GM12892 (cell line): ENCODE measurements around the gene RADIL.

ENCODE experiments used
- DNase-seq: peaks from one replicate; pipeline ENCODE4 v3.0.0; 2011; ENCODE audit not compliant: insufficient read length
- FAIRE-seq: peaks from 2 replicates; lab custom pipeline; 2011; peaks lifted over from hg19 to GRCh38; lab: Jason Lieb, UNC
- POLR2A ChIP-seq: IDR thresholded peaks from 2 replicates; pipeline ENCODE4 v1.6.1; 2011; ENCODE audit warnings: low read depth, low read length, control low read depth
- POLR2AphosphoS5 ChIP-seq: IDR thresholded peaks from 2 replicates; pipeline ENCODE4 v1.6.1; 2011; ENCODE audit warnings: low read depth, low read length, control low read depth
- TAF1 ChIP-seq: IDR thresholded peaks from 2 replicates; pipeline ENCODE4 v1.6.1; 2011; ENCODE audit warnings: low read depth, mild to moderate bottlenecking, control low read depth, low read length, borderline replicate concordance

The RADIL gene

GRCh38 chr7:4861673-4862072 is 21.8 kb downstream of the RADIL start, which contains the start of gene PAPOLB:
Gene PAPOLB, minus strand, starts transcription at chr7:4862030. Its CDS starts 220 bp downstream, at chr7:4861810.
- DNase-seq (no peak), FAIRE-seq (no peak)
- TF ChIP-seq TAF1: no peak
- no peak for TF ChIP-seq POLR2AphosphoS5
- TF ChIP-seq POLR2A: no peak

GRCh38 chr7:4861227-4861626 is 22.3 kb downstream of the RADIL start:
- TF ChIP-seq POLR2AphosphoS5 (no peak), POLR2A (no peak), TAF1 (no peak)
- FAIRE-seq (no peak), DNase-seq (no peak)

- no peak for DNase-seq
- no peak for TF ChIP-seq TAF1
- TF ChIP-seq POLR2A: no peak
- no peak for TF ChIP-seq POLR2AphosphoS5
- no peak for FAIRE-seq
These were observed 26.3 kb downstream of the RADIL start for GRCh38 chr7:4857189-4857588.

- FAIRE-seq (no peak), DNase-seq (no peak)
- no peak for TF ChIP-seq POLR2A
- TF ChIP-seq POLR2AphosphoS5: no peak
- no peak for TF ChIP-seq TAF1
These were observed 27.0 kb downstream of the RADIL start for GRCh38 chr7:4856336-4857057.

DNA sequence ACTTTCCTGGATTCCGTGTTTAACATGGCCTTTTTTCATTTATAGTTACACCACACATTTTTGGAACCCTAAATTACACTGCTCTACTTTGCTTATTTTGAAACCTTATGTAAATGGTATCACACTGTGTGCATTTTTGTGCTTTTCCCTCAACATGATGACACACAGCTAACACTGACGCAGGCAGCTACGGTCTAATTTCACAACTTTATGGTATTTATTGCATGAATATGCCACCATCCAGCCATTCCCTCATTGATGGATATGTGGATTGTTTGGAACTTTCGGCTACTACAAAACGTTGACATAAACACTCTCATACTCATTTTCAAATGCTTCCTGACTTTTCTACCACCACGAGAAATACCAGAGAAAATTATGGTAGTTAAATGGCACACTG is 28.6 kb downstream of the RADIL start:
- FAIRE-seq: no peak
- TF ChIP-seq TAF1: no peak
- no peak for TF ChIP-seq POLR2AphosphoS5
- no peak for TF ChIP-seq POLR2A
- DNase-seq: no peak

DNA sequence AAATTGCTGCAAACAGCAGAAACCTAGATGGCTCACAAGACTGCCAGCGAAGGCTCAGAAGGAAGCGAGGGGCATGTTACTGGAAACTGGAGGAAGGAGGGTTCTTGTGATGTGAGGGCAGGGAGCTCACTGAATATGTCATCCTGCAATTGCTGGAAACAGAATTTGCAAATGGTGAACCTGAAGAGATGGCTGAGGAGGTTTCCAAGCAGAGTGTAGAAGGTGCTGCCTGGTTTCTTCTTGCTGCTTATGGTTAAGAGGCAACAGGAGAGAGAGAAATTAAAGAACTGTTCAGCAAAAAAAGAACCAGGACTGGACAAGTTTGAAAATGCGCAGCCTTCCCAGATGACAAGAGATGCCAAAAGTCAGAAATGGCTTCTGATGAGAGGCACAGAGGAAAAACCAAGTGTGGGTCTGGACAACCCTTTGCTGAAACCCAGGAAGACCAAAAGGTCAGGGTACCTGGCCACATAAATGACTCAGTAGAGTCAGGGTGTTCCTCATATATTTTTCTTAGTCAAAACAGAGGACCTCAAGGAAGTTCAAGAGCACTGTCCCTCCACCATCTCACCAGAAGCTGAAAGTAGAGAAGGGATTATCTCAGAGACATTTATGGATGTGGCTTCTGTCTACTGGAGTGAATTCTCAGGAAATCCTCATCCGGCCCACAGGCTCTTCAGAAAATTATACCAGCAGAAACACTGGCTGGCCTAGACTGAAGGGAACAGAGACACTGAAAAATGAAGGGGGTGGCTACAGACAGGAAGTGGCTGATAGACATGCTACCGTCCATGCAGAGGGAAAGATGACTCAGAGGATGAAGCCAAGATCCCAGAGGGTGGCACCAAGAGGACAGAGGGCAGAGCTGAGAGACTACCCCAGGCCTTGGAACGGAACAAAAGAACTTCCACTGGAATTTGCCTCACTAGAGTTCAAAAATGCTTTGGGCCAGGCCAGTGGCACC is 31.8 kb downstream of the RADIL start:
- no peak for FAIRE-seq
- DNase-seq: no peak
- TF ChIP-seq POLR2AphosphoS5 (no peak), TAF1 (no peak), POLR2A (no peak)

DNA sequence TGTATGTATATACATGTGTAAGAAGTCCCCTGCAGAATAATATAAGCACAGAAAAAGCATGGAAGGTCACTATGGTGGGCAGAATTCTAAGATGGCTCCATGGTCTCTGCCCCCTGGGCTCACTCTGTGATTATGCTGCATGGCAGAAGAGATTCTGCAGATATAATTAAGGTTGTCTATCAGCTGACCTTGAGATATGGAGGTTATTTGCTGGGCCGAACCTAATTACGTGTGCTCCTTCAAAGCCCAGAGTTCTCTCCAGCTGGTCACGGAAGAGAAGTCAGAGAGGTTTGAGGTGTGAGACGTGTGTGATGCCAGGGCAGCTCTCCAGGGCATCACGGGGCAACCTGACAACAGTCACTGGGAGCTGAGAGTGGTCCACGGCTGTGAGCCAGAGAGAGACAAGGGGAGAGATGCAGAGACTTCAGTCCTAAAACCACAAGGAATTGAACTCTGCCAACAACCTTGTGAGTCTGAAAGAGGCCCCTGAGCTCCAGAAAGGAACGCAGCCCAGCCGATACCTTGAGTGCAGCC is 33.2 kb downstream of the RADIL start:
- TF ChIP-seq TAF1 (no peak), POLR2A (no peak), POLR2AphosphoS5 (no peak)
- DNase-seq (no peak), FAIRE-seq (no peak)

- DNase-seq (no peak), FAIRE-seq (no peak)
- TF ChIP-seq TAF1 (no peak), POLR2A (no peak), POLR2AphosphoS5 (no peak)
These were observed 34.1 kb downstream of the RADIL start for GRCh38 chr7:4849390-4849789.

- TF ChIP-seq POLR2AphosphoS5 (no peak), TAF1 (no peak), POLR2A (no peak)
- DNase-seq (no peak), FAIRE-seq (no peak)
These were observed 37.8 kb downstream of the RADIL start for GRCh38 chr7:4845740-4846142.

DNA sequence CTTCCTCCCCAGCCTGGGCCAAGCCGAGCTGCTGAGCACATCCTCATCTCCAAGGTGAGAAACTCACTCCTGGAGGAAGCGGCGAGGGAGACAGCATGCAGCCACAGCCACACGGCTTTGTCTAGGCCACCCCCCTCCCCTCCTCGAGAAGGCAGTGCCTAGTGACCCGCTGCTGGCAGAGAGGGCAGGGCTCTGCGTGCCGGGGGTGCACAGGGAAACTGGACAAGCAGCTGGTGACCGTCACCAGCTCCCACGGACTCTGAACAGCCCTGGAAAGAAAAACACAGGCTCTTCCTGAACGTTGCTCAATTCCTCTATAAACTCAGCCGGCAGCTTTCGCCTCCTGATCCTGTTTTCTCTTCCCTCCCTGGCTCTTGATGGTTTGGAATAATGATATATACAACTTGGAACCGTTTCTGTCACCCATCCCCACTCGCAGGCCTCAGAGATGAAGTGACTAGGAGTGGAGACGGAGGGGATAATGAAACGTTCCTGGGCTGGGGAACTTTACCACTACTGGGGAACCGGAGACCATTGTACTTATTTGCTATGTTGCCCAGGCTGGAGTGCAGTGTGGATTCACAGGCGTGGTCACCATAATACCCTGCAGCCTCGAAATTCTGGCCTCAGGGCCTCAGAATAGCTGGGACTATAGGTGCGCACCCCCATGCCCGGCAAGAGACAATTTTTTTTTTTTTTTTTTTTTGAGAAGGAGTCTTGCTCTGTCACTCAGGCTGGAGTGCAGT is 41.0 kb downstream of the RADIL start:
- TF ChIP-seq POLR2AphosphoS5: no peak
- TF ChIP-seq POLR2A: no peak
- TF ChIP-seq TAF1: no peak
- no peak for FAIRE-seq
- no peak for DNase-seq
